ENCODE data around the gene ZDHHC14. TPM values are rescaled to one million over a fixed set of nuclear protein-coding genes. Genes with fewer than 3 reads are reported as not detected.
A peak's percentile ranks its signal among the peaks of the same experiment; 100 is the strongest.

Gene ZDHHC14
- total RNA-seq, 2 experiments from 2014 or later: 2.9 to 3.5 TPM

DNA sequence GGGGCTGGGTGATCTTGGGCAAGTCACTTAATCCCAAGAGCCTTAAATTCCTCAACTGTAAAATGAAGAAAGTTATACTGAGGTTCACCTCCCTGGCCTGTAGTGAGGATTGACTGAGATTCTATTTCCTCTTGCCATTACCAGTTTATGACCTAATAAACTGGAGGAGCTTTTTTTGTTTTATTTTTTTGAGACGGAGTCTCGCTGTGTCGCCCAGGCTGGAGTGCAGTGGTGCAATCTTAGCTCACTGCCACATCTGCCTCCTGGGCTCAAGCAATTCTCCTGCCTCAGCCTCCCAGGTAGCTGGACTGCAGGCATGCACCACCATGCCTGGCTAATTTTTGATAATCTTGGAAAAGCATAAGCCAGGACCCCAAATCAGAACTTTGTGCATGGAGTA is 280.7 kb downstream of the ZDHHC14 start:
- no peak overlapping the region for H3K27ac Mint-ChIP-seq
- peaks cover 3% of the 10 kb centered on the region for H3K4me1 Mint-ChIP-seq

DNA sequence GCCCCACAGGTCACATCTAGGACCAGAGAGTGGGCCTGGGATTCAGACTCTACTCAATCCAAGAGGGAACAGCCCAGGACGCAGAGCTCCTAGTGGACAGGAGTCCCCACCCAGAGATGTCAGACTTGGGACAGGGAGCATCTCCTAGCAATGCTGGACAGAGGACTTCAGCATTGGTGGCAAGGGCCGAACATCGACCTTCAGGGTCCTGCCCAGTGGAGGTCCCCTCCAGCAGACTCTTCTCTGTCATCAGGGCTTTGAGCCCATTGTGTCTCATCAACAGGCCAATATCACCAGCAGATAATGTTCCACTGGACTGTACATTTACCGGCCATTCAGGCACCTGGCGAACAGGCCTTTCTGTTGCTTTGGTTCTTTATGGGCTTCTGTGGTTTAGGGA is 282.3 kb downstream of the ZDHHC14 start:
- DNase-seq: no peak
- Mint-ChIP-seq H3K27me3 (peaks cover 14% of the 10 kb centered on the region), H3K27ac (no peak overlapping the region), H3K4me1 (peaks cover 14% of the 10 kb centered on the region), H3K36me3 (no peaks in the 10 kb centered on the region), H3K9me3 (no peaks in the 10 kb centered on the region), H3K4me3 (no peak overlapping the region)

More for the DNA sequence above, 280.7 kb downstream of the ZDHHC14 start:
- Mint-ChIP-seq H3K9me3 (no peaks in the 10 kb centered on the region), H3K36me3 (no peaks in the 10 kb centered on the region), H3K27me3 (peaks cover 10% of the 10 kb centered on the region), H3K4me3 (no peak overlapping the region)
- DNase-seq: no peak

DNA sequence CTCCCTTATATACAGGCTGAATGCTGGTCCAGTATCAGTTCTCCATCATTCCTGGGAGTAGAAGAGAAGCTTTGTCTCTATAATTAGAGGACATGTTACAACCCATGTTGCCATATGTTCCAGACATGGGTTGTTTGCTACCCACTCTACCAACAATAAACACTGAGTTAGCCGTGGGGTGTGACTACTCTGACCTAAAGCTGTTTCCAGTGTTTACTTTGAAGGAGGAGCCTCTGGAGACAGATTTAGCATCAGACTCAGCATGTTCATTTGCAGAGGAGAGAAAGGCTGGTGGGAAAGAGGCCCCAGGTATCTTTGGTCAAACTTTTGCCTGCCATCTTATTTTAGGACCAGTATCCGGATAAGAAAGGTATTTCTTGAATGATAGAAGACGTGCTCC is 284.2 kb downstream of the ZDHHC14 start:
- Mint-ChIP-seq H3K27me3 (peaks cover 8% of the 10 kb centered on the region), H3K4me1 (peaks cover 18% of the 10 kb centered on the region), H3K9me3 (no peaks in the 10 kb centered on the region), H3K36me3 (no peaks in the 10 kb centered on the region), H3K27ac (no peak overlapping the region), H3K4me3 (no peak overlapping the region)
- DNase-seq: no peak

DNA sequence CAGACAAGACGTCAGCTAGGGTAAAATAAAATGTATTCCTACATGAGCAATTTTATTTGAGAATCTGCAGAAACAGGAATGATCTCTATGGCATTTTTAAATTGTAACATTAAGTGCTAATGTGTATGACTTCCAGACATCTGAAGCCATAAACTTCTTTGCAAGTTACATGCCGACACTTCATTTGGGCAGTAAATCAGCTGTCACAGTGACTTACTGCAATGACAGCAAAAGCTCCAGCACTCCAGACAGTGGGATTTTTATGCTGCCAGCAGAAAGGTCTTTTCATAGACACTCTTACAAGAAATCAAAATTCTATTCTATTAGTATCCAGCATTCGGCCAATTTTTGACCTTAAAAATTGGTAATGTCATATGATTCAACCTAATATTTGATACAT is 285.7 kb downstream of the ZDHHC14 start:
- peaks cover 8% of the 10 kb centered on the region for H3K27me3 Mint-ChIP-seq
- H3K4me1 Mint-ChIP-seq: peaks cover 22% of the 10 kb centered on the region
- H3K4me3 Mint-ChIP-seq: no peak overlapping the region
- H3K9me3 Mint-ChIP-seq: no peaks in the 10 kb centered on the region
- DNase-seq: no peak
- no peak overlapping the region for H3K27ac Mint-ChIP-seq
- H3K36me3 Mint-ChIP-seq: no peaks in the 10 kb centered on the region

DNA sequence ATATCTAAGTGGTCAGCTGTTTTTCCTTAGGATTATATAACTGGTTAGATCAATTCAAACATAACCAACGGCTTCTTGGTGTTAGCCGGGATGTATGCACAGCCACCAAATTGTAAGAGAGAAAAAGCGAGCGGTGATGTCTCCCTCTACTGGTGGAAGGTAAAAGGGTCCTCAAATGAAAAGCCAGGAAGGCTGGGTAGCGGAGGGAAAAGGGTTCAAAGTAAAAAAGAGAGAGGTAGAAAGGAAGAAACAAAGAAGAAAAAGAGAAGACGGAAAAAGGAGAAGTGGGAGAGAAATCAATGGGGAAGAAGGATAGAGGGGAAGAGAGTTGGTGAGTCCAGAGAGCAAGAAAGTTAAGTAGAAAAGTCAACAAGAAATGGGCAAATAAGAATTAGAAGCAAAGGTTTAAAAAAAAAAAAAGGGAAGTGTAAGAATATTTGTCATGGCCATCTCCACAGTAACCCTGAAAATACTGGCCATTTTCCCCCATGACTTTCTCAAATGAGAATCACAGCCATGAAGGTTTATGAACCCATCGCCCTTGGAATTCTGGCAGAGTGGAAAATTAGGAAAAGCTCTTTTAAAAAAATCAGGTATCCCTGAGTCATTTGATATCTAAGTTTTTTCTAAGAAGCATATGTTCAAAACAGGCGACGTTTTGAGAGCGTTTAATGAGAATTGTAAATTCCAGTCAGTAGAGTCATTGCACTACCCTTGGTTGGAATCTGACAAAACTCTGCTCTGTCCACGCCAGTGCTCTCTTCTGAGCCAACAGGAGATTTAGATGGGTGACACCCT is 286.4 kb downstream of the ZDHHC14 start:
- DNase-seq: peak; percentile 35
- Mint-ChIP-seq H3K4me3 (peak overlapping the region; percentile 7), H3K36me3 (no peaks in the 10 kb centered on the region), H3K9me3 (no peaks in the 10 kb centered on the region), H3K27ac (no peak overlapping the region), H3K4me1 (peaks cover 22% of the 10 kb centered on the region), H3K27me3 (peaks cover 8% of the 10 kb centered on the region)

DNA sequence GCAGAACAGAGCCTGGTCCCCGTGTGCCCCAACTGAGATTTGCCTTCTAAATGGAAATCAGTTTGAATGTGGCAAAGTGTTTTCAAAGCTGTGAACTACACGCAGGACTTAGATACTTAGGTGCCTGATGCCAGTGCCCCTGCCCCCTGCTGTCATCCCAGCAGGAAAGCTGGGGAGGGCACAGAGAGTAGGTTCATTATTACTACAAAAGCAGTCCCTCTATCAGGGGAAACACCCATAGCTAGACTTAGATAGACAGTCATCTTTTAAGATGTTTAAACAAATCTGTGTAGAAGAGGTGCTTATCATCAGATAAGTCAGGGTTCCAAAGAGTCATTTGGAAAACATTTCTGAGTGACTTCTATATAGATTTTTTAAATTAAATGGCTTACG is 287.0 kb downstream of the ZDHHC14 start:
- Mint-ChIP-seq H3K4me3 (no peak overlapping the region), H3K9me3 (no peaks in the 10 kb centered on the region), H3K36me3 (no peaks in the 10 kb centered on the region), H3K4me1 (peaks cover 22% of the 10 kb centered on the region), H3K27ac (no peak overlapping the region), H3K27me3 (peaks cover 8% of the 10 kb centered on the region)
- no peak for DNase-seq

DNA sequence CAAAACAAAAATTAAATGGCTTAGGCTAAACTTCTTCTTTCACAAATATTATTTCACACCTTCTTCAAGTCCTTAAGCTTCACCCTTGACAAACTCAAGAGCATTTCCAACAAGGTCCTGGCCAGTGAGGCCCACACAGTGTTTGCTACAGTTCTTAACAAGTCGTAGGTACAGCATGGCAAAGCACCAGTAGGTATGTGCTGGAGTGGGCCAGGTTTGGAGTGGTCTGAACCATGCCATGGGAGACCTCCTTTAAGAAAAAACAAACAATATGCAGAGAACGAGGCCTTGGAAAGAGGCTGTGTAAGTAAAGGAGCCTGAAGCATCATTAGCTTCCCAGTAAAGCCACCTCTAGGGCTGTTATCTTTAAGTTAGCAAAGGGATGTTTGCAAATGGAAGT is 287.7 kb downstream of the ZDHHC14 start:
- Mint-ChIP-seq H3K4me1 (peaks cover 22% of the 10 kb centered on the region), H3K27ac (no peak overlapping the region), H3K9me3 (no peaks in the 10 kb centered on the region), H3K27me3 (peaks cover 8% of the 10 kb centered on the region), H3K4me3 (no peak overlapping the region), H3K36me3 (no peaks in the 10 kb centered on the region)
- DNase-seq: no peak

DNA sequence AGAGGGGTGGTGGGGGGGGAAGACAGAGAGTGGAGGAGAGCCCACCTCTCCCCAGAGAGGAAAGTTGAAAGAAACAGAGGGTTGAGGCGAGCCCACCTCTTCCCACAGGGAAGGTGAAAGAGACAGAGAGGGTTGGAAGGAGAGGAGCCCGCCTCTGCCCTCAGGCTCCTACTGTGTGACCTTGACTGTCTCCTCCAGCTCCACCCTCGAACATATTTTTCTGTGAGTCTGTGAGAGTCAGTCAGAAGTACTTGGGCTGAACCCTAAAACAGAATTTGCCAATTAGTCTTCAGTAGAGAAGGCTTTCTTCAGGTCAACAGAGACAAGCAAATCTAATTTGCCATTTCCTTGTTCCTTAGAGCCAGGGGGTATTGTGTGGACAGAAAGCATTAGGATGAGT is 288.3 kb downstream of the ZDHHC14 start:
- H3K4me1 Mint-ChIP-seq: peaks cover 22% of the 10 kb centered on the region

DNA sequence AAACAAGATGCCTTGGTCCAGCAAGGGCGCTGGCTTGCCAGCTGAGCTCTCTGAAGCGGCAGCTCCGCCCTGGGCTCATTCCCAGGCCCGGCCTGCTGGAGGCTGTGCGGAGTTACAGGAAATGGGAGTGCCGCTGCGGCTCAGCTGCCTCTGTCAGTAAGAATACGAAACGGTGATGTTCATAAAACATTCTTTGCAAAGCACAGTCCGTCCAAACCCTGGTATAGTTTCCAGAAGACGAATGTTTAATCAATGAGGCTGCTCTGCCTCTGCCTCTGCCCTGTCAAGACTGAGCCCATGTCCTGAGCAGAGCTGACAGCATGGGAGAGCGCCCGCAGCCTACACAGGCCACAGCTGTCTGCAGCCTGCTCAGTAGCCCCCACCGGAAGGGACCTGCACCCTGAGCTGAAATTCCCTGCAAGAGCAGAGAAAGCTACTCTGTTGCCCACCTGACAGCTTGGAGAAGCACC is 288.8 kb downstream of the ZDHHC14 start:
- Mint-ChIP-seq H3K36me3 (no peaks in the 10 kb centered on the region), H3K27ac (no peak overlapping the region), H3K4me1 (peaks cover 22% of the 10 kb centered on the region), H3K9me3 (no peaks in the 10 kb centered on the region), H3K4me3 (no peak overlapping the region), H3K27me3 (peaks cover 8% of the 10 kb centered on the region)
- peak; percentile 19 for DNase-seq

More for the DNA sequence above, 288.3 kb downstream of the ZDHHC14 start:
- DNase-seq: no peak
- Mint-ChIP-seq H3K27me3 (peaks cover 8% of the 10 kb centered on the region), H3K9me3 (no peaks in the 10 kb centered on the region), H3K4me3 (no peak overlapping the region), H3K27ac (no peak overlapping the region), H3K36me3 (no peaks in the 10 kb centered on the region)

DNA sequence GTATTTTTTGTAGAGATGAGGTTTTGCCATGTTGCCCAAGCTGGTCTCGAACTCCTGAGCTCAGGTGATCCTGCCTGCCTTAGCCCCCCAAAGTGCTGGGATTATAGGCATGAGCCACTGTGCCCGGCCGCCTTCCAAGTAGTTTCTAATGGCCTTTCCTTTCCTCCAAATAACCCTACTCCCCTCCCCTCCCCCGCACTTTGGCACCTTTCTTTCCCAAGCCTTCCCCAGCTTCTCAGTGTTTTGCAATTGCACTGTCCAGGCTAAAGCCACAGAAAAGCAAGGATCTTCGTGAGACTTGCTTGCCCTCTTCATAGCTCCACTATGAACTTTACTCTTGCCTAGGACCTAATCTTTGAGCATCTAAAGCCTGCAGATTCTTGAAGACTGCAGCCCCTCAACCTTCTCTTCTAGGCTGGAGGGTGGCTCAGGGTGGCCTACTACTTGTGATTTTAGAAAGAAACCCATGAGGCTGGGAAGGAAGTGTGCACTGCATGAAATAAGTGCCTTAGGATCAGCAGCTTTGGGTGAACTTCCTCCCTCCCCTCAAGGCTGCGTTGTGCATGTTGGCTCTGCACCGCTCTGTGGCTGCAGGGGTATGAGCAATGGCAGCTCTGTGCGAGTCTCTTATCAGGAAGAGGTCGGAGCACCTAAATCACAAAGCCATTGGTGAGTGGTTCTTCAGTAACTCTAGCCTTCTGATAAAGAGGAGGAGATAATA is 289.6 kb downstream of the ZDHHC14 start:
- Mint-ChIP-seq H3K27ac (no peak overlapping the region), H3K27me3 (peaks cover 8% of the 10 kb centered on the region), H3K36me3 (no peaks in the 10 kb centered on the region), H3K4me3 (no peak overlapping the region), H3K4me1 (peaks cover 22% of the 10 kb centered on the region), H3K9me3 (no peaks in the 10 kb centered on the region)
- DNase-seq: no peak

DNA sequence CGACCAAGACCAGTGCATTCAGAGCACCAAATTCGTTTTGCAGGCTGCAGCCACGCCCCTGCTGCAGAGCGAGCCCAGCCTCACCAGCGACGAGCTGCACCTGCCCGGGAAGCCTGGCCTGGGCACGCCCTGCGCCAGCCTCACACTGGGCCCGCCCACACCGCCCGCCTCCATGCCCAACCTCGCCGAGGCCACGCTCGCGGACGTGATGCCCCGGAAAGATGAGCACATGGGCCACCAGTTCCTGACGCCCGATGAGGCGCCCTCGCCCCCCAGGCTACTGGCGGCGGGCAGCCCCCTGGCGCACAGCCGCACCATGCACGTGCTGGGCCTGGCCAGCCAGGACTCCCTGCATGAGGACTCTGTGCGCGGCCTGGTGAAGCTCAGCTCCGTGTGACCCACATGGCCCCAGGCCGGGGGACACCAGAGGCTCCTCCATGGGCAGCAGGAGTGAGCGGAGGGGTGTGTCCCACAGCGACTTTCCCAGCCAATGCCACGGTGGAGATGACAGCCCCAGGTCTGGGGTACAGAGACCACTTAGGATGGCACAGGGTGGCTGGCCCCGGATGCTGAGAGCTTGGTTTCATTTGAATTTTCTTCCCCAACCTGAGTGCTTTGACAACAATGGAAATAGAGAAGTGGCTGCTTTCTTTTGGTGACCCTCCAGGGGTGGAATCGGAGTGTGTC is 291.9 kb downstream of the ZDHHC14 start:
- Mint-ChIP-seq H3K36me3 (no peaks in the 10 kb centered on the region), H3K4me1 (peaks cover 13% of the 10 kb centered on the region), H3K9me3 (no peaks in the 10 kb centered on the region), H3K27me3 (no peaks in the 10 kb centered on the region), H3K27ac (no peak overlapping the region), H3K4me3 (no peak overlapping the region)
- DNase-seq: no peak

DNA sequence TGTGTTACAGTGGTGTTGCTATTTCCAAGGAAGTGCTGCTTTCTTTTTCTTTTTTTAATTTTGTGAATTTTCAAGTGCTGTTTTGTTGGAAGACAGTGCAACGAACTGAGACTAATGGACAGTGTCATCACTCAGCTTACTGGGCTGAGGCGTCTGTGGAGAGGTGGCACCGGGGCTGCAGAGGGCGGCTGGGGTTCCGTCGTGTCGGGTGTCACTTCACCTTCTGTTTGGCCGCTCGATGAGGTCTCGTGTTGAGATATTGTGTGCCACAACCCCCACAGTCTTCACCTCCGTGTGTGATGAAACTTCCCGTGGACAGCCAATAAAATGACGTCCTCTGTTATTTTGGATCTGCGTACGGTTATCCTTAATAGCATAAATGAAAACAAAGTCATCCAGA is 292.6 kb downstream of the ZDHHC14 start:
- Mint-ChIP-seq H3K27ac (no peak overlapping the region), H3K9me3 (no peaks in the 10 kb centered on the region), H3K4me3 (no peak overlapping the region), H3K4me1 (peaks cover 11% of the 10 kb centered on the region), H3K27me3 (no peaks in the 10 kb centered on the region), H3K36me3 (no peaks in the 10 kb centered on the region)
- no peak for DNase-seq

DNA sequence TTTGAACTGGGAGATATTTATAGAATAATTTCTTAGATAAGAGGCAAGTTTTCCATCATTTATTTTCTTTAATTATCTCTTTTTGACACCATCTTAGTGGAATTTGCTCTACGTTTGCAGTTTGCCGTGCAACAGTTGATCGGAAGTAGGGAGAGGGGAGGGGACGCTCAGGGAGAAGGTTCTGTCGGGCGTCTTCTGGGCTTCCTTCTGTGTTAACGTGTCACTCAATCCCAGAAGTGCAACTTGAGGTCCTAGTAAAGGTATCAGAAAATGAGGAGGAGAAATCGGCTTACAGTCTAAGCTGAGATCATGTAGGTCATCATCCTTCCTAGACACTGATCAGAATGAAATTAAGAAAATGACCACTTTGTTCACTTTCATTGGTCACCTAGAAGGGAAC is 293.1 kb downstream of the ZDHHC14 start:
- no peaks in the 10 kb centered on the region for H3K36me3 Mint-ChIP-seq

DNA sequence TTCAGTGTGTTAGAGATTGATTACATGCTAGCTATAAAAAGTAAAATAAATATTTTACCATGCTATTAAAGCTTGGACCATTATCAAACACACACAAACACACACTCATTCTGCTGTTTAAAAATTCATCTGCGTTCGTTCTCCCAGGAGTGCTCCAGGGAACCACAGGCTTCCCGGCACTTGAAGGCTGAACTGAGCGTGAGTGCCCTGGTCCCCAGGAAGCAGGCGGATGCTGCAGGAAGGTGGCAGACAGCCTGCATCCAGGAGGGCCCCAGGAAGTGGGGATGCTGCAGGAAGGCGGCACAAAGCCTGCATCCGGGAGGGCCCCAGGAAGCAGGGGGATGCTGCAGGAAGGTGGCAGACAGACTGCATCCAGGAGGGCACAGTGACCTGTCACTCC is 294.8 kb downstream of the ZDHHC14 start:
- Mint-ChIP-seq H3K27me3 (no peaks in the 10 kb centered on the region), H3K27ac (no peak overlapping the region), H3K4me1 (peaks cover under 1% of the 10 kb centered on the region), H3K9me3 (no peaks in the 10 kb centered on the region), H3K36me3 (no peaks in the 10 kb centered on the region), H3K4me3 (no peak overlapping the region)
- DNase-seq: no peak

More for the DNA sequence above, 293.1 kb downstream of the ZDHHC14 start:
- Mint-ChIP-seq H3K27ac (no peak overlapping the region), H3K9me3 (no peaks in the 10 kb centered on the region), H3K4me1 (peaks cover 11% of the 10 kb centered on the region), H3K27me3 (no peaks in the 10 kb centered on the region), H3K4me3 (no peak overlapping the region)
- DNase-seq: no peak

DNA sequence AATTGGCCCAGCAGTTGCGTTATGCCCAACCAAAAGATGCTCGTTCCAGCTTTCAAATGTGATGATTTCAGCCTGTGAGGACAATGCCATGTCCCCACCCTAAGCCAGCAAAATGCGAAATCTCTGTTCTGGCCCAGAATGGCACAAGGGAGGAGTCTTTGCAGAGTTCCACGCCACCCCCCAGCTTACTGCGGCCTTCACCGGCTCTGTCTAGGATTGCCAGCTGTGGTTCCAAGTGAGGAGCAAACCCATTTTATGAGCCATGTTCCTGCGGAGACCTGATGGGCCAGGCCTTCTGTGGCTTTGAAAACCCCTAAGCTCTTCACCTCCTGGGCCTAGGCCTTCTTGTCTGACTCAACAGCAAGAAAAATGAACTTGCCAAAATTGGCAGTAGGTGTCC is 295.3 kb downstream of the ZDHHC14 start:
- DNase-seq: no peak
- H3K4me3 Mint-ChIP-seq: no peak overlapping the region
- no peaks in the 10 kb centered on the region for H3K9me3 Mint-ChIP-seq

More for the DNA sequence above, 295.3 kb downstream of the ZDHHC14 start:
- Mint-ChIP-seq H3K27ac (no peak overlapping the region), H3K27me3 (no peaks in the 10 kb centered on the region), H3K36me3 (no peaks in the 10 kb centered on the region), H3K4me1 (no peaks in the 10 kb centered on the region)

Measured in activated naive CD8-positive, alpha-beta T cell treated with anti-CD3 and anti-CD28 coated beads for 36 hours (primary cell).